GM18505 (cell line): ENCODE measurements around the gene CLEC3B.

ENCODE experiments used
- ATAC-seq: cut with Tn5 transposase; IDR thresholded peaks from one replicate; pipeline ENCODE4 v1.9.1; 2021; ENCODE audit not compliant: unreplicated experiment
- POLR2A ChIP-seq: IDR thresholded peaks from 4 replicates; pipeline ENCODE4 v1.6.1; 2011; ENCODE audit warnings: borderline replicate concordance; ENCODE audit not compliant: insufficient read depth, insufficient read length; ENCODE audit errors: extremely low read depth

The CLEC3B gene

GRCh38 chr3:45055411-45056143, 29.5 kb downstream of the CLEC3B start:
- no peak for ATAC-seq
- TF ChIP-seq POLR2A: no peak

GRCh38 chr3:45056608-45057301, 30.7 kb downstream of the CLEC3B start:
- TF ChIP-seq POLR2A: no peak
- no peak for ATAC-seq

GRCh38 chr3:45057557-45057956, 31.5 kb downstream of the CLEC3B start:
- ATAC-seq: no peak
- TF ChIP-seq POLR2A: no peak

DNA sequence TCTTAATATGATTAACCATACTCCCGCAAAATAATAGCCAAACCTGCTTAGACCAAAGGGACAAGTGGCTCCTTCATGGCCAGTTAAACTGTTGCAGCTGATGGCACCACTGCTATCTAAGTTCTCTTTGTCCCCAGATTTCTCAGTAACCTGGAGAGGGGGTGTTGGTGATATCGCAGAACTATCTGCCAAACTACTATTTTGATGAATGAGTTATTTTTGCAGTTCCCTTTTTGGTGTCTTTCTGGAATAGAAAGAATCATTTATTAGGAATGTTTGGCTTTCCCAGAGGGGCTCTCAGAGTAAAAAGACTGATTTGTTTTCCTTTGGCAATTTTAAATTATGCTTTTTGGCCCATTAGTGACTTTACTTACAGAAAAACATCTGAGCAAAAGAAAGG, 33.0 kb downstream of the CLEC3B start:
- no peak for TF ChIP-seq POLR2A

GRCh38 chr3:45060165-45060892, 34.2 kb downstream of the CLEC3B start:
- ATAC-seq: no peak
- TF ChIP-seq POLR2A: no peak

More for the DNA sequence above, 33.0 kb downstream of the CLEC3B start:
- no peak for ATAC-seq

DNA sequence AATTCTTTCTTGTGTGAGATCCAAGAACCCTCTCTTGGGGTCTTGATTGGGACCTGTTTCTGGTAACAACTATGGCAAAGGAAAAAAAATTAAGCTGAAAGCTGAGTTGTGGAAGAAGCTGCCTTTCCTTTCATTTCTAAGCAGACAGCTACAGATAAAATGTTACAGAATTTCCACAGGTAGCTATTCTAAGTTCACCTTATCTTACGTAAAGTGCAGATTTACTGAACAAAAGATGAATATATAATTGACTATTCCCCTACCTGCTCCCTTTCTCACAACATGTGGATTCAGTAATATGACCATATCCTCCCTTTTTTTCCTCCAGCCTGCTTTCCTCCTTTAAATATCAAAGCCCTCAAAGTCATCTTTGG, 36.6 kb downstream of the CLEC3B start:
- no peak for ATAC-seq
- no peak for TF ChIP-seq POLR2A

DNA sequence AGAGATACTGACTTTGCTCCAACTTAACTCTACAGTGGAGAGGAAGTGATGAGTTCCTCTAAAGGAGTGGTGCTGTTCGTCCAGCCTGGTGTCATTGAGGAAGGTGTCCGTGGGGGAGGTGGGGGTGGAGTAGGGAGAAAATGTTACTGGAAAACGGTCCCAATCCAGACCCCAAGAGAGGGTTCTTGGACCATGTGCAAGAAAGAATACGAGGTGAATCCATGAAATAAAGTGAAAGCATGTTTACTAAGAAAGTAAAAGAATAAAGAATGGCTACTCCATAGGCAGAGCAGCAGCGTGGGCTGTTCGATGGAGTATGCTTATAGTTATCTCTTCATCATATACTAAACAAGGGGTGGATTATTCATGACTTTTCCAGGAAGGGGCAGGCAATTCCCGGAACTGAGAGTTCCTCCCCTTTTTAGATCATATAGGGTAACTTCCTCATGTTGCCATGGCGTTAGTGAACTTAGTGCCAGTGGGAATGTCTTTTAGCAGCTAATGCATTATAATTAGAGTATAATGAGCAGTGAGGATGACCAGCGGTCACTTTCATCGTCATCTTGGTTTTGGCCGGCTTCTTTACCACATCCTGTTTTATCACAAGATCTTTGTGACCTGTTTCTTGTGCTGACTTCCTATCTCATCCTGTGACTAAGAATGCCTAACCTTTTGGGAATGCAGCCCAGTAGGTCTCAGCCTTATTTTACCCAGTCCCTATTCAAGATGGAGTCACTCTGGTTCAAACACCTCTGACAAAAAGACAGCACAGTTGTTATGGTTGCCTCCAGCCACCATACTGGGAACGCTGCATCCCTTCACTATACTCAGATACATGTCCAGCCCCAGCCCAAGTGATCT, 38.6 kb downstream of the CLEC3B start:
- TF ChIP-seq POLR2A: no peak
- no peak for ATAC-seq

DNA sequence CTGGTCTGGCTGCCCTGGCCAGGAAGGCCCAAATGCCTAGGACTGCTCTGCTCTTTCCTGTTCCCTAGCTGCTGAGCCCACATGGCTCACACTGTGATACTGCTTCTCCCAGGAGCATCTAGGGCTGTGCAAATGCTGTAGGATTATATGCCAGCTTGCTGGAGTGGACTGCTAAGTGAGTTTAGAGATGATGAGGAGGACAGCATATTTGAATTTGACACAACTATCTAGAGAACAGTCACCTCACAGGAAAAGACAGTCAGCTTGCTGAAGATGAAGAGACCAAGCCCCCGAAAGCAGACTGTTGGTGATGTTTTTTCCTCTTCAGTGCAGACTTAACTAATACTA, 39.2 kb downstream of the CLEC3B start:
- no peak for ATAC-seq

DNA sequence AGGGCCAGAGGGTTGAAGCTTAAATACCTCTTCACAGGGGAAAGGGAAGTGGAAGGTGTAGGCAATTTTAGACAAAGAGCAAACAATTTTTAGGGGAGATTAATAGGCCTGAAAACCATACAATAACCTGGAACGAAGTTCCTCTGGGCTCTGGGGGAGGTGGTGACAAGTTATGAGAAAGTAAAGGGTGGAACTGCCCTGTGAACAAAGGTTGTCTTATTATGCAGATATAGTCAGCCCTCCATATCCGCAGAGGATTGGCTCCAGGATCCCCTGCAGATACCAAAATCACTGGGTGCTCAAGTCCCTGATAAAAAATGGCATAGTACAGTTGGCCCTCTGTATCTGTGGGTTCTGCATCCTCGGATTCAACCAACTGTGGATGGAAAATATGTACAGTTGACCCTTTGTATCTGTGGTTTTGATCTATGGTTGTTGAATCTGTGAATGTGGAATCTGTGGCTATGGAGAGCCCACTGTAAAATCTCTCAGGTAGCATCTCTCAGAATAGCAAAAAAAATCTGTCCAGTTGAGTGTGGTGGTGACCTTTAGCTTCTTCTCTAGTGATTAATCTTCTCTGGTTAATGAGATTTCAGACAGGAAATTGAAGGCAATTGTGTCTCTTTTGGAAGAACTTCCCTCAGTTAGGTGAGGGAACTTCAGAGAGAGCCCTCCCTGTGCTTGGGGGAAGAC, 40.2 kb downstream of the CLEC3B start:
- TF ChIP-seq POLR2A: no peak
- ATAC-seq: no peak

More for the DNA sequence above, 39.2 kb downstream of the CLEC3B start:
- no peak for TF ChIP-seq POLR2A

DNA sequence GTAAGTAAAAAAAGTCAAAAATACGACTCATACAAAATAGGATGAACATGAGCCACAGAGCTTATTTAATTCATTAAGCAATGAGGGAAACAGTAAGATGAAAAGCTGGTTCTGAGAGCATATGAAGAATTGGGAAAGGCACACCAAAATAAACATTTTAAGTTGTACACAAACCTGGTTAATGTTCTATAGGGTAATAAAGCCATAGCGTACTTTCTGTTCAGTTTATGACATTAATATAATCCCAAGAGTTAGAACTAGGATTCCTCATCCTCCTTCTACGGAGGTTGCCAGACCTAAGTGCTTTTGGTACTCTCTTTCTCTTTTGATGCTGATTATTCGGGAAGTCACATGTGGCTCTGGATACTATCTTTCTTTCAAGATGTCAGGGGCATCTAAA, 41.4 kb downstream of the CLEC3B start:
- ATAC-seq: no peak
- TF ChIP-seq POLR2A: no peak

DNA sequence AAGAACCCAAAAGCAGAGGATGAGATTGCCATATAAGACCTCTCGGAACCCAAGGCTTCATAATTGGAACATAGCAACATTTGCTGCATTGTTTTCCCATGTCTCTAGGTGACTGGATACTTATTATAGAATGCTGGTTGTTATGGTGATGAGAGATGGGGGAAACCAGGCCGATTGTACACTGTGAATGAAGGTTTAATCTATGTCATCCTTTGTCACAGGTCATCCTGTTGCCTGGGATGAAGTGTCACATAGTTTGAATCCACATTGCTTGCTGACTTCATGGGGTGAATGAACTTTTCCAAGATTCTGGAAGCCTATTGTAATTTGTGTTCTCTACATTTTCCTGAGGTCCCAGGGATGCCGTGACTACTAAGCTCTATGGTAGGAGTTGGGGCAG, 41.8 kb downstream of the CLEC3B start:
- no peak for TF ChIP-seq POLR2A
- no peak for ATAC-seq

DNA sequence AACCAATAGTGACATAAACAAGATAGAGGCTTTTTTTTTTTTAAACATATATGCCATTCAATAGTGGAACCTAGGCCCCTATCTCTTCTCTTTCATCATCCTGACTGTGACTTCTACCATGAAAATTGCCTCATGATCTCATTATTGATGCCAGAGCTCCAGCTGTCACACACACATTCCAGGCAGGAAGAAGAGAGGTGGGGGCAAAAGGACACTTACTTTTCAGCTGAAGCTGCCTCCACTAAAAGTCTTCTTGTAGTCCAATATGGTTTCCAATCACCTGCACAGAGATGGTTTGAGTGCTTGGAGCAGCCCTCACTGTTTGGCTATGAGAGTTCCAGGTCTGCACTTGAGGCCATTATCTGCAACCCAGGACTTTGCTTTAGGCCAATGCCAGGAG, 45.0 kb downstream of the CLEC3B start:
- no peak for ATAC-seq
- no peak for TF ChIP-seq POLR2A
